Neural progenitor cell (in vitro differentiated cells): Measurements from ENCODE around the gene CHPF. TPM values are rescaled to one million over a fixed set of nuclear protein-coding genes. Genes with fewer than 3 reads are reported as not detected.

Source experiments
- DNase-seq: peaks from one replicate; pipeline ENCODE4 v3.0.0-alpha.2; 2016; ENCODE audit warnings: low spot score
- H2AFZ ChIP-seq: fragments of 200-600 bp; sonication (generic); replicated peaks from 2 replicates; pipeline ENCODE4 v1.6.1; 2016; ENCODE audit warnings: antibody characterized with exemption
- H3F3A ChIP-seq: fragments of 200-600 bp; sonication (generic); 2 replicates; pipeline ENCODE4 v1.6.1; 2016; ENCODE audit warnings: antibody characterized with exemption, low read depth
- H3K27ac ChIP-seq: fragments of 200-600 bp; sonication (generic); 2 replicates; pipeline ENCODE4 v1.5.1; 2016; ENCODE audit warnings: mild to moderate bottlenecking
- H3K27me3 ChIP-seq: fragments of 200-600 bp; sonication (generic); 2 replicates; pipeline ENCODE4 v1.6.1; 2016; ENCODE audit warnings: mild to moderate bottlenecking, moderate library complexity
- H3K36me3 ChIP-seq: fragments of 200-600 bp; sonication (generic); 2 replicates; pipeline ENCODE4 v1.5.1; 2016
- H3K4me1 ChIP-seq: fragments of 200-600 bp; sonication (generic); 2 replicates; pipeline ENCODE4 v1.6.1; 2016; ENCODE audit warnings: mixed run types
- H3K4me2 ChIP-seq: fragments of 200-600 bp; sonication (generic); 2 replicates; pipeline ENCODE4 v1.6.1; 2016
- H3K4me3 ChIP-seq: fragments of 200-600 bp; sonication (generic); 2 replicates; pipeline ENCODE4 v1.5.1; 2016
- H3K79me2 ChIP-seq: fragments of 200-600 bp; sonication (generic); 2 replicates; pipeline ENCODE4 v1.6.1; 2016; ENCODE audit warnings: low read depth
- H3K9ac ChIP-seq: fragments of 200-600 bp; sonication (generic); 2 replicates; pipeline ENCODE4 v1.6.1; 2016
- H3K9me3 ChIP-seq: fragments of 200-600 bp; sonication (generic); 2 replicates; pipeline ENCODE4 v1.5.1; 2016; ENCODE audit warnings: low read depth
- H4K20me1 ChIP-seq: fragments of 200-600 bp; sonication (generic); 2 replicates; pipeline ENCODE4 v1.6.1; 2016; ENCODE audit warnings: low read depth
- H3K27ac Mint-ChIP-seq: 3 replicates; pipeline ENCODE4 v1.8.0; 2021; ENCODE audit warnings: mixed read lengths
- H3K27me3 Mint-ChIP-seq: 2 replicates; pipeline ENCODE4 v1.8.0; 2022; ENCODE audit warnings: low read depth, mild to moderate bottlenecking, inconsistent platforms, moderate library complexity, mixed read lengths; ENCODE audit not compliant: insufficient read depth
- H3K36me3 Mint-ChIP-seq: 3 replicates; pipeline ENCODE4 v1.8.0; 2021; ENCODE audit warnings: mixed read lengths
- H3K4me1 Mint-ChIP-seq: 3 replicates; pipeline ENCODE4 v1.8.0; 2021; ENCODE audit warnings: mixed read lengths
- H3K4me3 Mint-ChIP-seq: 3 replicates; pipeline ENCODE4 v1.8.0; 2021; ENCODE audit warnings: mild to moderate bottlenecking, moderate library complexity, mixed read lengths
- H3K9me3 Mint-ChIP-seq: 3 replicates; pipeline ENCODE4 v1.8.0; 2020; ENCODE audit warnings: mixed read lengths
- CTCF ChIP-seq: fragments of 200-600 bp; sonication (generic); IDR thresholded peaks from 2 replicates; pipeline ENCODE4 v1.5.1; 2017; ENCODE audit warnings: antibody characterized with exemption, mild to moderate bottlenecking
- EZH2 ChIP-seq: fragments of 200-600 bp; sonication (generic); IDR thresholded peaks from 2 replicates; pipeline ENCODE4 v1.6.1; 2017; ENCODE audit warnings: antibody characterized with exemption, mild to moderate bottlenecking, moderate library complexity
- EZH2phosphoT487 ChIP-seq: fragments of 200-600 bp; sonication (generic); IDR thresholded peaks from 2 replicates; pipeline ENCODE4 v1.6.1; 2017; ENCODE audit warnings: antibody characterized with exemption
- total RNA-seq: library from RNA; depleted of rRNA; stranded (reverse); fragments of >200 nt; gene quantifications from 2 replicates; pipeline ENCODE4 v1.2.3, GENCODE V29; 2015; ENCODE audit warnings: low replicate concordance

Gene CHPF
- total RNA-seq, 1 donor from 2014 or later = 6.7 TPM

GRCh38 chr2:219540784-219541504, 2.7 kb downstream of the CHPF start:
- H3F3A ChIP-seq = peaks cover 22% of the 10 kb centered on the region
- no peak for TF ChIP-seq EZH2phosphoT487
- no peak for TF ChIP-seq EZH2
- TF ChIP-seq CTCF = no peak
- no peaks in the 10 kb centered on the region for H3K36me3 ChIP-seq
- H3K4me2 ChIP-seq = no peak overlapping the region
- no peak overlapping the region for H2AFZ ChIP-seq
- peaks cover 30% of the 10 kb centered on the region for H3K4me1 ChIP-seq
- H3K9me3 Mint-ChIP-seq = no peaks in the 10 kb centered on the region
- H3K27ac ChIP-seq = no peak overlapping the region
- no peak overlapping the region for H3K4me3 ChIP-seq
- no peak for DNase-seq
- H3K27me3 ChIP-seq = peaks cover 30% of the 10 kb centered on the region
- peaks cover 21% of the 10 kb centered on the region for H4K20me1 ChIP-seq
- H3K9me3 ChIP-seq = no peaks in the 10 kb centered on the region
- peak overlapping the region; percentile 63 for H3K4me3 Mint-ChIP-seq
- H3K4me1 Mint-ChIP-seq = peaks cover 44% of the 10 kb centered on the region
- H3K9ac ChIP-seq = no peak overlapping the region
- H3K27me3 Mint-ChIP-seq = peaks cover 13% of the 10 kb centered on the region
- no peaks in the 10 kb centered on the region for H3K79me2 ChIP-seq
- H3K27ac Mint-ChIP-seq = no peak overlapping the region
- H3K36me3 Mint-ChIP-seq = peaks cover 9% of the 10 kb centered on the region

- Histone ChIP-seq H3K9me3 (no peaks in the 10 kb centered on the region), H3K4me1 (peaks cover 30% of the 10 kb centered on the region), H3F3A (peaks cover 22% of the 10 kb centered on the region), H3K36me3 (no peaks in the 10 kb centered on the region), H3K4me2 (no peak overlapping the region), H4K20me1 (peaks cover 21% of the 10 kb centered on the region), H2AFZ (no peak overlapping the region), H3K79me2 (no peaks in the 10 kb centered on the region), H3K27ac (no peak overlapping the region), H3K4me3 (no peak overlapping the region), H3K27me3 (peaks cover 25% of the 10 kb centered on the region), H3K9ac (no peak overlapping the region)
- H3K27me3 Mint-ChIP-seq = peaks cover 13% of the 10 kb centered on the region
- H3K4me1 Mint-ChIP-seq = peaks cover 46% of the 10 kb centered on the region
- no peaks in the 10 kb centered on the region for H3K9me3 Mint-ChIP-seq
- DNase-seq = no peak
- no peak overlapping the region for H3K27ac Mint-ChIP-seq
- H3K36me3 Mint-ChIP-seq = peaks cover 9% of the 10 kb centered on the region
- no peak overlapping the region for H3K4me3 Mint-ChIP-seq
- no peak for TF ChIP-seq EZH2
- no peak for TF ChIP-seq CTCF
- TF ChIP-seq EZH2phosphoT487 = no peak
These were observed 3.5 kb downstream of the CHPF start for GRCh38 chr2:219539926-219540678.

- H3K27ac Mint-ChIP-seq = peak overlapping the region; percentile 94
- Histone ChIP-seq H3K4me1 (peaks cover 26% of the 10 kb centered on the region), H3K9me3 (no peaks in the 10 kb centered on the region), H3K27me3 (peaks cover 16% of the 10 kb centered on the region), H3F3A (peaks cover 14% of the 10 kb centered on the region), H3K36me3 (no peaks in the 10 kb centered on the region), H3K4me3 (no peak overlapping the region), H3K27ac (no peak overlapping the region), H2AFZ (no peak overlapping the region), H3K79me2 (no peaks in the 10 kb centered on the region), H4K20me1 (peaks cover 12% of the 10 kb centered on the region), H3K9ac (no peak overlapping the region), H3K4me2 (peak overlapping the region; percentile 54)
- peaks cover 9% of the 10 kb centered on the region for H3K36me3 Mint-ChIP-seq
- no peaks in the 10 kb centered on the region for H3K9me3 Mint-ChIP-seq
- TF ChIP-seq CTCF (no peak), EZH2 (no peak), EZH2phosphoT487 (no peak)
- no peak for DNase-seq
- H3K4me3 Mint-ChIP-seq = no peak overlapping the region
- H3K4me1 Mint-ChIP-seq = peaks cover 37% of the 10 kb centered on the region
- H3K27me3 Mint-ChIP-seq = peaks cover 10% of the 10 kb centered on the region
These were observed 4.4 kb downstream of the CHPF start for GRCh38 chr2:219538956-219539788.
